GM21723 (cell line): ENCODE results near the gene AAGAB.

Experiments used
- ATAC-seq: cut with Tn5 transposase; IDR thresholded peaks from one replicate; pipeline ENCODE4 v1.9.1; 2021; ENCODE audit warnings: mild to moderate bottlenecking, moderate library complexity; ENCODE audit not compliant: unreplicated experiment

The AAGAB gene

DNA sequence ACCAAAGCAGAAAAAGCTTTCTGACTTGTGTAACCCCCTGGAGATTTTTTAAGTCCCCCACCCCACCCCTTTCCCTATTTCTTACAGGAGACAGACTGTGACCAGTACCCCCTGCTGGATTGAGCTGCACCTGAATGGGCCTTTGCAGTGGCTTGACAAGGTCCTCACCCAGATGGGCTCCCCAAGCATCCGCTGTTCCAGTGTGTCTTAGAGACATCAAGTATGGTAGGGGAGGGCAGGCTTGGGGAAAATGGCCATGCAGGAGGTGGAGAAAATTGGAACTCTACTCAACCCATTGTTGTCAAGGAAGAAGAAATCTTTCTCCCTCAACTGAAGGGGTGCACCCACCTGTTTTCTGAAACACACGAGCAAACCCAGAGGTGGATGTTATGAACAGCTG is 64.1 kb downstream of the AAGAB start:
- no peak for ATAC-seq

DNA sequence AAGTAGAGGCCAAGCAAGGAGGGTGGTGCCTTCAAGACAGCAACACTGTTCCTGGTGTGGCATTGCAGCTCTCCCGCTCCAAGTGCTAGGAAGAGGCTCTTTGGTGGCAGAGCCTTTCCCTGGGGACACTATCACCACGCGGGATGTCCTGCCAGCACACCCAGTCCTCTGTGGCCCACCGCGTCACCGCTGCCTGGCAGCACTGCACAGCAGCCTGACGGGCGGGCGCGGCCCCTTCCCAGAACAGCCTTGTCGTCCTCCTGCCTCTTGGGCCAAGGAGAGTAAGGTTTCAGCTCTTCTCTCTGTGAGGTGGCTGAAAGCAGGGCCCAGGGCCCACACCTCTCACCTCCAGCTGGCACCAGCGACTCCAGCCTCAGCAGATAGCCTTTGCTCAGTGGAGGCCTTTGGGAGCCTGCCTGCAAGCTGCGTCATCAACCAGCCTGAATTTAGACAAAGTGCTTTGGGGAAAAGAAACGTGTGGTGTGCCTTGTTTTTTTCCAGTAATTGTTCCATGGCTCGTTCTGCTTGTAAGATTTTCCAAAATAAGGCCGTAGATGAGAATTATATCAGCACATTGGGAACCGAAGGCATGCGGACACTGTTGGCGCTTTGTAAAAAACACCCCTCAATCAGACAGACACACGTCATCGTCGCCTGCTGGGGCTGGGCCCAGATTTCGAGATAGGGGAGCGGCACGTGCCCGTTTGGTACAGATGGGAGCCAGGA is 65.0 kb downstream of the AAGAB start:
- ATAC-seq = no peak

DNA sequence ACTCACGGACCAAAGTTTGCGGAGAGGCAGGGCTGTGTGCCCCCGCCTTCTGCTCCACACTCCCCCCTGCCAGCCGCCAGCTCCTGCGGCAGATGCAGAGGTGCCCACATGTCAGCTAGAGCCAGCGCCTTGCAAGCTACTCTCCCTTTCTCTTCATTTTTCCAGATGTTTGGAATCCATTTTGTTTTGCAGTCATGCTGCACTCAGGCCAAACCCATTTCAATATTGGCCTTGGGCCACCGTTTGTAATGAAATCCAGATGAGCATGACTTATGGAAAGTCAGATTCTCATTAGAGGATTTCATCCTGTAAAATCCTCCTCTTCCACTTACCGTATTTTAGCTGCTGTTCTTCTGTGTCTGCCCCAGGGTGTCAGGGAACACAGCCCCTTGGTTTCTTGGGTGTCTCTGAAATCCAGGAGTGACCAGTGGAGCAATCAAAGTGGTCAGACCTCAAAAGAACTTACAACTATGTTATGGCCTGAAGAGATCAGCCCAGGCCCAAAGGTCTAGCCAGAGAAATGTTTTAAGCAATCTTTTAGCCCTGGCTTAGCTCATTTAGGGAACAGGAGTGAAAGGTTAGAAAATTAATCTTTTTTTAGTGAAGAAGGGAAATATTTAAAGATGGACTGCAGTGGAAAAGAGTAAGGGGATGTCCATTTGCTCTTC is 65.8 kb downstream of the AAGAB start:
- ATAC-seq = no peak

DNA sequence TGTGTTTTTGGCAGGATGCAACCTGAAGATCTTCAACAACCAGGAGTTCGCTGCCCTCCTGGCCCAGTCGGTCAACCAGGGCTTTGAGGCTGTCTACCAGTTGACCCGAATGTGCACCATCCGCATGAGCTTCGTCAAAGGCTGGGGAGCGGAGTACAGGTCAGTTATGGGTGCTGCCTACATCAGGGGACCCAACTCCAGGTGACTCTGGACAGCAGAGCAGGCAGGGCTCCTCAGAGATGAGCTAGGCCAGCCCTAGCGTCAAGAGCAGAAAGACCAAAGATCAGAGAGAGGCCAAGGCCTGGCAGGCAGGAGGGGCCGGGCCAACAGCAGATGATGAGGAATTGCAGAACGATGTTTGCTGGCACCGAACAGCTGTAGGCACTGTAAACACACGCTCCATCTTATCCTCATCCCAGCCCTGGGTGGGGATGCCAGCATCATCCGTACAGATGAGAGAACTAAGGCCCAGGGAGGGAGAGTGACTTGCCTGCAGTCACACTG is 67.1 kb downstream of the AAGAB start:
- no peak for ATAC-seq

DNA sequence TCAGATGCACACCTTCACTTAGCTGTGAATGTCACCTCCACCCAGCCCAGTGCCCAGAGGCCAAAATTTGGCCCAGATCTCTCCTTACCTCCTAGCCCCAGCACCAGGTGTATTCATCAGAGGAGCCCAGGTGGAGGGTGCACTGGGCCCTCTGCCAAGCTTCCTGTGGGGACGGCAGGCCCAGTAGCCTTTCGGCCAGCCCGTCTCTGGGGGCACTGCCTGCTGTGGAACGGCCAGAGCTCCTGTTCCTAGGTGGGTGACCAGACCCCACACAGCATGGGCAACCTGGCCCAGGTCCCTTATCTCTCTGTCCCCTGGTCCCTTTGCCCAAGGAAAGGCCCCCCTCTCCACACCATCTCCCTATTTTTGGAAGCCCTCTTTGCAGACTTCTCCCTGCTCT is 67.8 kb downstream of the AAGAB start:
- no peak for ATAC-seq

DNA sequence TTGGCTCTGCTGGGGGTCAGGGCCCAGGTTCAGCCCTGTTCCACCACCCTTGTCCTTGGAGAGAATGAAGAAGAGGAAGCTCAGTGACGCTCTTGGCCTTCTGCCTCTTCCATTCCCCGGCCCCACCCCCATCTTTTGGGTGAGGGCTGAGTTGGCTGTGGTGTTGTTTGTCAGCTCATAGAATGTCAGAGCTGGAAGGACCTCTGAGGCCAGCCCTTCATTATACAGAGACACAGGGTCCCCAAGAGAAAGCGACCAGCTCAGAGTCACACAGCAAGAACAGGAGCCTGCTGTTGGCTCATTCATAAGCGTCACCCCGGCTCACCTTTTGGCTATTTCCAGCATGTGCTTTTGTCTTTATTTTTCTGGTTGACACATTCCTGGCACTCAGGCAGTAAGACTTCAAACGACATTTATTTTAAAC is 68.2 kb downstream of the AAGAB start:
- ATAC-seq = no peak

DNA sequence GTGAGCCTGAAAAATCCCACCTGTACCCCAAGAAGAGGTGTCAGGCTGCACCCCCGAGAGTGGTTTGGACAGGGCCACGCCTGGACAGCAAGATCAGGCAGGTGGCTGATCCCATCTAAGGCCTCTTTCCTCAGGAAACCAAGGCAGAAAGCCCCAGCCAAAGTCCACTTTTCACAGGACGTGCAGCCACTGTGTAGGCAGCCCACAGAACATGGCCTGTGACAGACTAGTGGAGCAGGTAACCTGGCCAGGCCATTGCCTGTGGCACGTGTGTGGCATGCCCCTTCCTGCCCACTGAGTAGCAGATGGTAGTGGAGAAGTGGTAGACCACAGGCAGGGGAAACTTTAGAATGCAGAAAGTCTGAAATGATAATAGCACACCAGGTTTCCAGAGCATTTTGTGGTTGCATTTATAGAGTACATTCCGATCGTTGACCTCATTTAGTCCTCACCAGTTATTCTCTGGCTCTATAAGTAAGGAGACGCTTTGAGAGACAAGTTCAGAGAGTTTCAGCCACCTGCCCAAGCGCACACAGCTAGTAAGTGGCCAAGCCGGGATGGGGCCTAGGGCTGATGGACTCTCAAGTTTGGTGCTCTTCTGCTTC is 68.7 kb downstream of the AAGAB start:
- no peak for ATAC-seq

DNA sequence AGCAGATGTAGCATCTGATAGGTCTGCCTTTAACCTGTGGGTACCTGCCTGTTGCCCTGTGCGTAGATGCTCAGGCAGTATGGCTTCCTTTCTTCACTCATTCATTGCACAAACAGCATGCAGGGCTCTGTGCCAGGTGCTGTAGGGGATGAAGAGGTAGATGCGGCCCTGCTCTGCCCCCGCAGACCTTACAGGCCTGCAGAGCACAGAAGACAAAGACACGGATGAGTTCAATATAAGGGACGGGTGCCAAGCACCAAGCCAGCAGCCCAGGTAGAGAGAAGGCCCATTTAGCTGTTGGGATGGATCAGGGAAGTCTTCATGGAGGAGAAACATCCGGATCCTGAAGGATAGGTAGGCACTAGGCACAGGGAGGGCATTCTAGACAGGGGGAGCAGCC is 69.4 kb downstream of the AAGAB start:
- no peak for ATAC-seq

DNA sequence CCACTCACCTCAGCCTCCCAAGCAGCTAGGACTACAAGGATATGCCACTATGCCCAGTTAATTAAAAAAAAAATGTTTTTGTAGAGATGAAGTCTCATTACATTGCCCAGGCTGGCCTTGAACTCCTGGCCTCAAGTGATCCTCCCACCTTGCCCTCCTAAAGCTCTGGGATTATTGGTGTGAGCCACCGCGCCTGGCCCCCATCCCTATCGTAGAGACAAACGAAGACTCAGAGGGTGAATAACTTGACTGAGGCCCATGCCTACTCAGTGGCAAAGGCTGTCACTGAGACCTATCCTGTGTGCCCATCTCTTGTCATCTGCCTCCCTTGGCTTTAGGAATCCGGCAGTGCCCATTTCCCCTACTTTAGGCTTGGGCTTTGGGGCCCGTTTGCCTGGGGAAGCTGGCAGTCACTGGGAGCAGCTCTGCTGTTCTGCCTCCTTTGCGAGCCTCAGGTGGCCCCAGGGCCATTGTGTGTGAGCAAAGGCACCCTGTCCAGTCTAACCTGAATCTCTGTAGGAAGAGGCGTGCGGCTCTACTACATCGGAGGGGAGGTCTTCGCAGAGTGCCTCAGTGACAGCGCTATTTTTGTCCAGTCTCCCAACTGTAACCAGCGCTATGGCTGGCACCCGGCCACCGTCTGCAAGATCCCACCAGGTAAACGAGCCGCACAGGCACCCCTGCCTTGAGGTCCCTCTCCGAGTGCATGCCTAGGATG is 70.1 kb downstream of the AAGAB start:
- no peak for ATAC-seq

DNA sequence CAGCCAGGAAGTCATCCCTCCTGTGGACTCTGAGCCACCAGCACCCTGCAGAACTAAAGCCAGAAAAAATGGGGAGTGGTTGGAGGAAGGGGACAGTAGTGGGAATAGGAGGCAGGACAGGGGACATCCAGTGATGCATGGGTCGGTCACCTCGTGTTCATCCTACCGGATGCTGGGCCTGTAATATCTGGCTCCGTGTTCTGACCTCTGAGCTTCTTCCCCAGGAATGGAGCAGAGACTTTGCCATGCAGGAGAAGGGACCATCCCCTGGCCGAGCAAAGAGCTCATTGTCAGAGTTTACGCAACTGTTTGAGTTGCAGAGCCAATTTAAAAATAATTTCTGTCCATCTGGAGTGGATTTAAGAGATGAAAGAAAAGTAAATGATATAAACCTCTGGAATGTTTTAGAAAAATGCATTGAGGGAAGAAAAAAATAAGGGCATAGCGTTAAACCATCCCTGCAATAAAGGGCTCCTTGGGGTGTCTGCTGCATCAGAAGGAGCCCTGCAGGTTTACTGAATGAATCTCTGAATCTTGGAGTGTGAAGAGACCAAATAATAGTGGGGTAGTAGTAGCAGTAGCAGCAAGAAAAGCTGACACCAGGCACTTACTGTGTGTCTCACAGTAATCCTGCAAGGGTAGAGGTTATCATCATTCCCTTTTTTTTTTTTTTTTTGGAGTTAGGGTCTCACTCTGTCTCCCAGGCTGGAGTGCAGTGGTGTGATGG is 70.9 kb downstream of the AAGAB start:
- ATAC-seq = no peak

DNA sequence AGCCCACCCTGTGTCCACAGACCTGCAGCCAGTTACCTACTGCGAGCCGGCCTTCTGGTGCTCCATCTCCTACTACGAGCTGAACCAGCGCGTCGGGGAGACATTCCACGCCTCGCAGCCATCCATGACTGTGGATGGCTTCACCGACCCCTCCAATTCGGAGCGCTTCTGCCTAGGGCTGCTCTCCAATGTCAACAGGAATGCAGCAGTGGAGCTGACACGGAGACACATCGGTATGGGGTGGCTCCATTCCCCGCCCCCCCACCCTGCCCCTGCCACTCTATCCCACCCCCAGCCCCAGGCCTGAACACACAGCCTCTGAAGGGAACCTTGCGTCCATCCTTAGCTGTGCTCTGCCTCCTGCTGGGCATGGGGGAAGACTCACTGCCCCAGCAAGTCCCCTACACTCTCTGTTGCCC is 73.2 kb downstream of the AAGAB start:
- ATAC-seq = no peak

DNA sequence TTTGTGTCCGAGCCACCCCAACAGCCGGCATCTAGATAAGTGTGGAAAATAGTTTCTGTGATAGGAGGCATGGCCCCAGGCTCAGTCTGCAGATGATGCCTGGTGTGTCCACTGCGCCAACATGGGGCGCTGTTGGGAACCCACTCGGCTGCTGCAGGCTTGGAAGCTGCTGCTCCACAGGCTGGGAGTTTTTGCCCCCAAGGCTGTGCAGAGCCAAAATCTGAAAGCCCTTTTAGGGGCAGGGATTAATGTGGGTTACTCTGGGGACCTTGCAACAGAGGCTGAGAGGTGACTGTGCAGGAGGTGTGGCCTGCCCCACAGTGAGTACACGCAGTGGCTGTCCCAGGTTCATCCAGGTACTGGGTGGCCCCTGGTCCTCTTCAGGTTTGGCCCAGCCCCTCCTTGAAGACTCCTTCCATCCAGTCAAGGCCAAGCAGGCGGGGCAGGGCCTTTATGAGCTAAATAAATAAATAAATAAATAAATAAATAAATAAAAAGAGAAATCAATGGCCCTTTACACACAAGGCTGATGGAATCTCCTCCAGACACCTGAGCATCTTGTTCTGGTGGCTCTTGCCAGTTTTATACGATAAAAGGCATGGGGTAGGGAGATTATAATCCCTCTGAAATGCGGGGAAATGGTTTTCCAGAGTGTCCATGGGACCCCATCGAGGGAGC is 73.8 kb downstream of the AAGAB start:
- ATAC-seq = no peak

DNA sequence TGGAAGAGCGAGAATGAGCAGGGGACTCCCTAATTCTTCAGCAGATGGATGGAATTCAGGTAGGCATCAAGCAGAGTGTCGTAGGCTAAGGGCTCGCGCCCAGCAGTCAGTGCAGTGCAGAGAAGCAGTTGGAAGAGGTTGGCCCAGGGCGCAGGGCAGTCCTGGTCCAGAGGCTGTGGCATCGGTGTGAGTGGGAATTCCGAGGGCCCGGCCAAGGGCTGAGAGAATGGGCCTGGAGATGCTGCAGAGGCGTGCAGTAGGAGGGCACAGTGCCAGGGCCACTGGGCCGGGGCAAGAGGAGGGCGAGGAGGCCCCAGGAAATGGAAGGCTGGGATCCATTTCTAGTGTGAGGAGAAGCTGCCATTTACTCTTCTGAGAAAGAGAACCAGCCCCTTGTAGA is 74.4 kb downstream of the AAGAB start:
- ATAC-seq = no peak

DNA sequence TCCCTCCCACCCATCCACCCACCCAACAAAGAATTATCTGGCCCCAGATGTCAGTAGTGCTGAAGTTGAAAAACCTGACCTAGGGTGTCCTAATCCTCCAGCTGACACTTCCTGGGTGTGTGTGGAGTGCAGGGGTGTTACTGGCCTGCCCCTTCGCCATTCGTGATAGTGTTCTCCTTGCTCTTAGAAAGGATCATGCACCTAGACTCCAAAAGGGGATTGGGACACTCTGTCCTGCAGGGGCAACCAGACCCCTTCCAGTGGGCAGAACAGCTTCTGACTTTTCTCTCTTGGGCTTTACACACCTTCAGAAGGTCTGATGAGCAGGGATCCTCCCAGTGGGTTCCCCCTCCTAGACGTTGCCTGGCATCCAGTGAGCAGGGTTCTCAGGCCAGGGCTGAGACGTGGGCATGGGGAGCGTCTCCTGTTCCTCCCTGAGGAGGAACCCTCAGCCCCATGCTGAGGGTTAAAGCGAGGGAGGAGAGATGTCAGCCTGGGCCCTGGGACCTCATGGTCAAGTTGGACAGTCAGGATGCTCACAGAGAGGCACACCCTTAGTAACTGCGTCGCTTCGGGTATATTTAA is 75.0 kb downstream of the AAGAB start:
- ATAC-seq = no peak

DNA sequence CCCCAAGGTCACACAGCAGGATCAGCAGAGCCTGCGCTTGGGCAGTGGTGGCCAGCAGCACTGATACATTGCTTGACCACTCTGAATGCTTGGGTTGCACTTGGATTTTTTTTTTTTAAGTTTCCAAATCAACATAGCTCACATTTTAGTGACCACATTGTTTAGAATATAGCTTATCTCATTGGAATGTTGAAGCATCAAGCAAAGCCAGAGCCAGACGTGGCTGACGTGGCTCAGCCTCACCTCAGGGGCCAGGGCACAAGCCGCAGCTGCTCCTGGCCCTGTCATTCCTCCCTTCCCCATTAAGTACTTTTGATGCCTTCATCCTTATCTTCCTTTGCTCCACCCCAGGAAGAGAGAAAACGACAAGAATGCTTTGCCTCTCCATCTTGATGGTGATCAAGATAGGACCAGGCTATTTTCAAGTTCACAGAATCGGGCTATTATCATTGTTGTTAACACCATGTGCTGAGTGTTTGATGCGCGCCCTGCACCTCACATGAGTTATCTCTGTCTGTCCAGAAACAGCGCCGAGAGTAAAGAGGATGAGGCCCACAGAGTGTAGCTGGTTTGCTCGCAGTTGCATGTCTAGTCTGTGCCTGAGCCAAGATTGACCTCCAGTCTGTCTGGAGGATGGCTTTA is 75.8 kb downstream of the AAGAB start:
- no peak for ATAC-seq

DNA sequence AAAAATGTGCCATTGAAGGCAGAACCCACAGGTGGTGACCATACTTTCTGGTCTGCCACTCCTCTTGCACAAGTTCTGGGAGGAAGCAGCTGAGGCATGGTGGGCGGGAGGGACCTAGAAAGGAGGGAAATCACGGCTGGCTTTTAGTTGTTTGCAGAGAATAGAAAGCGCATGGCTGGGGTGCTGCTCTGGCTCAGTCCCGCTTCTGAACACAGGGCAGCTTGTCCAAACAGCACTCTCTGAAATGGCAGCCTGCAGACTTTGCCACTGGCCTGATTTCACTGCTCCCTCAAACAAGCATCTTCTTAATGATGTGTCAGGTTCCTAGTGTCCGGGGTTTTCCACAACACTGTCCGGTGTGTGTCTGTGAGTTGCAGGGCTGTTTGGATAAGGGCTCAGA is 76.7 kb downstream of the AAGAB start:
- no peak for ATAC-seq

DNA sequence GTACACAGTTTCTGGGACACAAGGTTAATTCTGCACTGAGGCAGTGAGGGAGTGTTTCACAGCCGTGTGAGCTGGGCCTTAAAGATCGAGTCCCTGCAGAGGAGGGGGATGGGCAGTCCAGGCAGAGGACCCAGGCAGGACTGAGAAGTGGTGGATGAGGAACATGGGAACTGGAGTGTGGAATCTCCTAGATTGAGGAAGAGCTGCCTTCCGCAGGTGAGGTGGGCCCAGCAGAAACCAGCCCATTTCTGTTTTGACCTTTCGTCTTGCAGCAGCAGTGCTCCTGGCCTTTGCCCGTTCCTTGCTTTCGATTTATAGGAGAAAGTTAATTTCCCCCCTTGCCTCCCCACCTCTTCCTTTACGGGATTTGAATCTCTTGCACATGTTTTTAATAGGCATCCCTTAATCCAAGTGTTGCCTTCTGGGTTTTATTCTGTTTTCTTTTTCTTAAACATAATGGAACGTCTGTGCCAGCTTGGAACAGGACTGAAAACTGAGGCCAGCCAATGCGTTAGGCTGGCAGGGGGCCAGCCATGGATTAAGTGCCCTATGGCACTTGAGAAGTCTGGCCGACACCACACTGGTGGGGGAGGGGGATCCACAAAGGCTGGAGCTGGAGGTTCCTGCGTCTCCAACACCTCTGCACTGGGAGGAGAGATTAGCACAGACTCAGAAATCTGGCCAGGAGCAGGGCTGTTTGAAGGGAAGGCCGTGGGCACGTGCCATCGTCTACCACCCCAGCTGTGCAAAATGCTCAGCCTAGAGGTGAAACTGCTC is 78.1 kb downstream of the AAGAB start:
- no peak for ATAC-seq

DNA sequence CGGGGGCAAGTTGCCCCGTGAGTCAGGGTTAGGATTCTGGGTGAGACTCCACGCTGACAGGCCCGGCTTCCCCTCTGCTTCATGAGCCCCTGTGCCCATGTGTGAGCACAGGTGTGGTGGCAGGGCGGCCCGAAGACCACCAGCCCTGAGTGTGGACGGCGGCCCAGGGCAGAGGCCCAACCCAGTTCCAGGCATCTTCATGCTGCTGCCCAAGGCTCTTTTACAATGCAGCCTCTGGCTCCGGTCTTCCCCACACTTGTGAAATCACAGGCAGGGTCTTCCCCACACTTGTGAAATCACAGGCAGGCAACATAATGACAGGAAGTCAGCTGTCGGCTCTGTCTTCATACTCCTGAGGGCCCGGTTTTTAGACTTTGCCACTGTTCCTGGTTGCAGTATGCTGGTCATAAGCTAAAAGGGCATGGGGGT is 78.8 kb downstream of the AAGAB start:
- ATAC-seq = no peak
